Measurements from ENCODE around the gene ZNF841.
A peak's percentile ranks its signal among the peaks of the same experiment; 100 is the strongest.
"Not testable (repeated sequence)": the region's sequence is repeated elsewhere in the genome, so short reads cannot be mapped to it uniquely, and the experiment has no call there.

The ZNF841 gene

GRCh38 chr19:52095172-52096014 lies at the start of gene ZNF841:
ZNF841 (minus strand) TSS chr19:52095765; CDS start chr19:52084801, 10,964 bp downstream.
- peak; percentile 84 for DNase-seq

DNA sequence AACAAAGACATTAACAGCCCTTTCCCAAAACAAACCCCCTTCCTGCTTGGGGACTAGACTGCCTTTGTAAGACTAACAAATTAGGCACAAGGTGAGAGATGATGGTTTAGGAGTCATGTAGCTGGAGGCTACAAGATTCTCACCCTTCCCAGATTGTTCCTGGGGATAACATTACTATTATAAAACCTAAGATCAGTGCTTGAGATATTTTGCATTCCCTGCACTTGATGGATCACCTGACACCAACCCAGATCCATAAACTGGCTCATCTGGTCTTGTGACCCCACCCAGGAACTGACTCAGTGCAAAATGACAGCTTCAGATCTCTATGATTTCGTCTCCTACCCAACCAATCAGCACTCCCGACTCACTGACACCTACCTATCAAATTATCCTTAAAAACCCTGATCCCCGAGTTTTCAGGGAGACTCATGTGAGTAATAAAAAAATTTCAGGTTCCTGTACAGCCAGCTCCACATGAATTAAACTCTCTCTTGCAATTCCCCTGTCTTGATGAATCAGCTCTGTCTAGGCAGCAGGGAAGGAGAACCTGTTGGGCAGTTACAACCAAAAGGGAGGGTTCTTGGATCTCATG lies 46.5 kb upstream of the ZNF841 start:
- no peak for DNase-seq

DNA sequence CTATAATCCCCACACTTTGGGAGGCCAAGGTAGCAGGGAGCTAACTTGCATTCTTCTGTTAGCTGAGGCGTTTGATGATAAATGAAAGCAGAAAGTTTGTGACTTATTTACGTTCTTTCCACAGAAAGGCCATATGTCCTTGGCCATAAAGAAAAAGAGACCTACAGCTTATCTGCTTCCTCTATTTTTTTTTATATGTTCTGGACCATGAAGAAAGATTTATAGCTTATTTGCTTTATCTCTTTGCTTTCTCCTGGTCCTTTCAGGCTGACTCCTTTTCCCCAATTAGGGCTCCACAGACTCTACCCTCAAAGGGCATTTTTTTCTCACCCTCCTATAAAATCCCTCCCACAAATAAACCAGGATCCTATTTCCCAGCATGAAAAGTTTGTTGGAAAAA lies 45.6 kb upstream of the ZNF841 start:
- DNase-seq, result no peak

DNA sequence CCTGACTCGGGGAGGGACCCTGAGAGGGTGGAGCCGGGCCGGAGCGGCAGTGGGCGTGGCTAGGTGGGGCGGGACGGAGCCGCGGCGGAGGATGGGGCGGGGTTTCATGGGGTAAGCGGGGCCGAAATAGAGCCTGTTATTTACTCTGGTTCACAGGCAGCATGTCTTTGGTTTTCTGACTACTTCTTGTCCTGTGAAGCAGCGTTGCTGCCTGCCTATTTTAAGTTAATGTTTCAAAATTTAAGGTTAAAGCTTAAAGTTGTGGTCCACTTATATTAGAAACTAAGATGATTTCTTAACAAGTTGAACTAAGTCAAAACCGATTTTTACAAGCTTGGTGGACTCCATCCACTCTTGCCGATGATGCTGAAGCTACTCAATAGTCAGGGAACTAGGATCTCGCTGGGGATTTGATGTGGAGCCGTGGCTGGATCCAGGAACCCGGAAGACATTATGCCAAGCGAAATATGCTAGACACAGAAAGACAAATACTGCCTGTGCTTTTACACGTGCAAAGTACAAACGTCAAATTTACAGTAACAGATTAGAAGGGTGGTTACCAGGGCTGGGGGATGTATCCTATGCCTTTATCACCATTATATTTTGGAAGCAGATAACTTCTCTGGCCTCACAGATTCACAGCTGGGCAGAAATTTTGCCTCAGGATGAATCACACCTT lies 44.6 kb upstream of the ZNF841 start:
- DNase-seq, result no peak

- peak; percentile 93 for DNase-seq
Observed at GRCh38 chr19:52139252-52140031, 43.9 kb upstream of the ZNF841 start, which contains the start of gene ZNF616. ZNF616 (minus strand) TSS chr19:52139938; CDS start chr19:52130512, 9,426 bp downstream.

GRCh38 chr19:52138983-52139251 lies 43.4 kb upstream of the ZNF841 start:
- DNase-seq, result no peak

GRCh38 chr19:52138278-52138982 lies 42.9 kb upstream of the ZNF841 start:
- peak; percentile 23 for DNase-seq

DNA sequence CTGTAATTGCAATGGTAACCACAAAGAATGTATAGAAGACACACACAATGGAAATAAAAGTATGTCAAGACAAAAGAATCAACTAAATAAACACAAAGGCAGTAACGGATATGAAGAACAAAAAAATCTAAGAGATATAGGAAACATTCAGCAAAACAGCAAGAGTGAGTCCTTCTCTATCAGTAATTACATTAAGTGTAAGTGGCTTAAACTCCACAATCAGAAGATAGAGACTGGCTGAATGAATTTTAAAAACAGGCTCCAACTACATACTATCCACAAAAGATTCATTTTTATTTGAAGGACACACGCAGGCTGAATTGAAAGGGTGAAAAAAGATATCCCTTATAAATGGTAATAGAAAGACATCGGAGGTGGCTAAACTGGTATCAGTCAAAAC lies 24.7 kb upstream of the ZNF841 start:
- no peak for DNase-seq

GRCh38 chr19:52115526-52116053 lies 20.0 kb upstream of the ZNF841 start:
- no peak for DNase-seq

GRCh38 chr19:52114691-52115090 lies 19.1 kb upstream of the ZNF841 start:
- DNase-seq, result no peak

- DNase-seq, result no peak
Observed at GRCh38 chr19:52112624-52113023, 17.1 kb upstream of the ZNF841 start.

DNA sequence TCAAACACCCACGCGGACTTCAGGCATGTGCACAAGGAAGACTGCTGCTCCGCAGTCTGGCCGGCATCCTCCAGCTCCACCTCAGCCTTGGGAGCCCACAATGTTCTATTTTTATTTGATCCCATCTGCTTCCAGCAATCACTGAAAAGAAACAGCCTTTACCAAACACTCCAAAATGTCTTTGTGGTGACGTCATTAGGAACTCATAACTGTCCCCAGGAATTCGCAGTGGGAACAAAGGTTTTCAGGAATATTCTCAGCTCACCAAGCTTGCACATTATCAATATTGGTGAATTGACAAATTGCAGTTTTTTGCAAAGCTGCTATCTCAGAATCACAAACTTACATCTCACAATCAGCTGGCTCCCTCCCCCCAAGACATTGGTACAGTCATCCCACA lies 15.2 kb upstream of the ZNF841 start:
- no peak for DNase-seq

GRCh38 chr19:52102782-52103181 lies 7.2 kb upstream of the ZNF841 start:
- no peak for DNase-seq

DNA sequence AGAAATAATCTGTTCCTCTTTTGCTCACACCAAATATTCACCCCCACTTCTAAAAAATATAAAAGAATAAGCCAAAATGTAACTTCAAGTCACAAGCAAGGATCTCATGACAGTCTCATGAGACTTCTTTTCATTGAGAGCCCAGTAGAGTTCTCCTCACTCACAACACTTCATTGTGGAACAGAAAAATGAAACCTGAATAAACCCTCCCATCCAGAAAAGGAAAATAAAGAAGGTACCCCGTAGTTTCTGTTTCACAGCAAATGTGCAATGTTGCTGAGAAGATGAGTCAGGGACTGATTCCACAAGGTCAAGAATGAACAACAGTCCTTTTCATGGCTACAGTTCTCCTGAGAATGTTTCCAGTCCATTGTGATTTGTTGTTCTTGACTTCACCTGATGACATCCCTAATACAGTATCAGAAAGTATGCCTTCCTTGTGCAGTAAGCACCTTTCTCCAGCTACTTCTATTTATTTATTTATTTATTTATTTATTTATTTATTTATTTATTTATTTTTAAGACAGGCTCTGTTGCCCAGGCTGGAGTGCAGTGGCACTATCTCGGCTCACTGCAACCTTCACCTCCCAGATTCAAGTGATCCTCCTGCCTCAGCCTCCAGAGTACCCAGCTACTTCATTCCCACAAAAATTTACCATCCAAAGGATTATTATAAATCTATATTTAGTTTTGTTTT lies 6.4 kb upstream of the ZNF841 start:
- DNase-seq, result no peak

DNA sequence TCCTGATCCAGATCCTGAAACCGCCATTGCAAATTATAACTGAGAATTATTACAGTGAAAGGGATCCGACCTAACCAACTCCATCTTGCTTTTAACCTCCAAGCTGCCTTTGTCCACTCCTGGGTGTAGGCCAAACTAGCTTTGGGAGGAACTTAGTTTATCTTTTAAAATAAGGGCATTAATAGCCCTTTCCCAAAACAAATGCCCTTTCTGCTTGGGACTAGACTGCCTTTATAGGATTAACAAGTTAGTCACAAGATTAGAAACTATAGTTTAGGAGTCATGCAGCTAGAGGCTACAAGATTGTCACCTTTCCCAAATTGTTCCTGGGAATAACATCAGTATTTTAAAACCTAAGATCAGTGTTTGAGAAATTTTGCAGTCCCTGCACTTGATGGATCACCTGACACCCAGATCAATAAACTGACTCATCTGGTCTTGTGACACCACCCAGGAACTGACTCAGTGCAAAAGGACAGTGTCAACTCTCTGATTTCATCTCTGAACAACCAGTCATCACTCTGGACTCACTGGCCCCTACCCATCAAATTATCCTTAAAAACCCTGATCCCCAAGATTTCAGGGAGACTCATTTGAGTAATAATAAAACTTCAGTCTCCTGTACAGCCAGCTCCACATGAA lies 4.1 kb upstream of the ZNF841 start:
- DNase-seq, result no peak

DNA sequence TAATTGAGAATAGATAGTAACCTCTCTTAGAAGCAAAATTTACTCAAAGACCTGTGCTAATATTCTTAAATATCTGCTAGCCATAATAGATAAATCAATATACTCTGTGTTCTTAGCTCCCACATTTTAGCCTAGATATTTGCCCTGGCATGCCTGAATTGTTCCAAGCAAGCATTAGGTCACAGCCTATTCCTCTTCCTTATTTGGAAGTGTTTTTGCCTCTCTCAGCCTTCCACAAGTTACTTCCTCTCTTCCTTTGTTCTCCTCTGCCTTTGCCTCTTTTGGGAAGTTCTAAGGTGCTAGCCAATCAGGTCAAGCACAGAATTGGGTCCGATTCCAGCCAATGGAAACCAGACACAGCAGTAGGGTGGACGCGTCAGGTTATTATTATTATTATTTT lies 851 bp upstream of the ZNF841 start:
- not testable (repeated sequence) for DNase-seq

DNA sequence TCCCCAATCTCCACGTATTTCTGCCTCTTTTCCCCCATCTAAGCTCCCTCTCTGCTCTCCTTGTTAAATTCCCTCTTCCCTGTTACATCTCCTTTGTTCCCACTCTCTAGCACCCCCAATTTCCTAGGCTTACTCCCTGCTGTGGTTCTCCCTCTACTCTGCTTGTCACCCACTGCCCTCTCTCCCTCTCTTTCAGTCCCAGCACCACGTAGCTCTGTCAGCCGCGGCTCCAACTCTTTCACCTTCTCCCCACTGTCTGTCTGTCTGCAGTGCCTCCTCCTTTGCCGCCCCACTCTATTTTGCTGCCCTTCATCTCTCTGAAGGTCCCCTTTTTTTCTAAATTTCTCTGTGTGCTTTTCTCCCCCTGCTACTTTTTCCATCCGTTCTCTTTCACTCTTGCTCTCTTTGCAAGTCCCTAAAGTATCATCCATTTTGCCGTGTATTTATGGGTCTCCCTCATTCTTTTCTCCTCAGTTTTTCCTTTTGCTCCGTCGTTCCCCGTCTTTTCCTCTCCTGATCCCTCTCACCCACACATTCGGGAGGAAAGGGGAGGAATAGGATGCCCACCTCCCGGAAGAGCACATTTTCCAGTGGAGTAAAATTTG lies 937 bp downstream of the ZNF841 start:
- no peak for DNase-seq

DNA sequence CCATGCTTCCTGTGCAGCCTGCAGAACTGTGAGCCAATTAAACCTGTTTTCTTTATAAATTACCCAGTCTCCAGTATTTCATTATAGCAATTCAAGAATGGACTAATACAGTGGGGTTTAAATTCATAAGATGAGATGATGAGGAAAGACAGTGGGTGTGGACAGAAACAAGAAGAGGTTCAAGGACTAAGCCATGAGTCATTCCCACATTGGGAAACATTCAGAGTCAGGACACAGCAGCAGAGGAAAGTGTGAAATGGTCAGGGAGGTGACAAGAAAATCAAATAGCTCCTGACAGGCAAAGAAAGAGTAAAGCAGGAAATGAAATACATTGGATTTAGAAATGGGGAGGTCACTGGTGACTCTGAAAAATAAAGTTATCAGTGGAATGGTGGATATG lies 9.1 kb downstream of the ZNF841 start:
- DNase-seq, result no peak

GRCh38 chr19:52070496-52070895 lies 25.1 kb downstream of the ZNF841 start:
- DNase-seq, result no peak

DNA sequence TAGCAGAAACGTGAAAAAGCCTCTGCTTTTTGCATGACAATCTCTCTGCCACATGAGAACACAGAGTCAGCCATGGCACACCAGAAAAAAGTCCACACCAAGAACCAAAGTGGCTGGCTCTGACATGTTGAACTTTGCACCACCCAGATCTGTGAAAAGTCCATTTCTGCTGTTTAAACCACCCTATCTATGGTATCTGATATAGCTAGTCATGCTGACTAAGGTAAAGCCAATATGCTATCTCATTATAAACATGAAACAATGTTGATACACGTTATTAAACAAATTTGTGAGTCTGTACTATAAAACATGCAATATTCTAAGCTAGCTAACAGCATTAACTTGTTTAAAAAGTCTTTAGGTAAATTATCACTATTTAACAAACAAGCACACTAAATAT lies 25.9 kb downstream of the ZNF841 start:
- no peak for DNase-seq
